ENCODE results near the gene CHMP1A. TPM values are rescaled to one million over a fixed set of nuclear protein-coding genes. Genes with fewer than 3 reads are reported as not detected.

The CHMP1A gene
- total and polyA plus RNA-seq, 4 donors, result 48.0 to 114 (median 84.8) TPM

- Histone ChIP-seq H3K36me3 (ENCODE audit: control insufficient read depth, insufficient read depth, low read length) (peaks cover 2% of the 10 kb centered on the region), H3K4me1 (ENCODE audit: control insufficient read depth, insufficient read depth, low read length) (no peaks in the 10 kb centered on the region), H3K4me3 (ENCODE audit: low read depth, low read length) (no peak overlapping the region), H3K27me3 (ENCODE audit: control insufficient read depth, insufficient read depth, low read length) (peaks cover 8% of the 10 kb centered on the region), H3K27ac (ENCODE audit: low read depth, low read length) (no peak overlapping the region), H3K9me3 (ENCODE audit: control insufficient read depth, insufficient read depth, low read length) (no peaks in the 10 kb centered on the region)
- DNase-seq (ENCODE audit: low read depth in 4 of 6, low spot score in 6 of 6), result no peak
- 84% methylated on average over 19 of the region's 19 CpGs for WGBS (ENCODE audit: insufficient coverage)
Observed at GRCh38 chr16:89633064-89633631, 24.4 kb downstream of the CHMP1A start.

DNA sequence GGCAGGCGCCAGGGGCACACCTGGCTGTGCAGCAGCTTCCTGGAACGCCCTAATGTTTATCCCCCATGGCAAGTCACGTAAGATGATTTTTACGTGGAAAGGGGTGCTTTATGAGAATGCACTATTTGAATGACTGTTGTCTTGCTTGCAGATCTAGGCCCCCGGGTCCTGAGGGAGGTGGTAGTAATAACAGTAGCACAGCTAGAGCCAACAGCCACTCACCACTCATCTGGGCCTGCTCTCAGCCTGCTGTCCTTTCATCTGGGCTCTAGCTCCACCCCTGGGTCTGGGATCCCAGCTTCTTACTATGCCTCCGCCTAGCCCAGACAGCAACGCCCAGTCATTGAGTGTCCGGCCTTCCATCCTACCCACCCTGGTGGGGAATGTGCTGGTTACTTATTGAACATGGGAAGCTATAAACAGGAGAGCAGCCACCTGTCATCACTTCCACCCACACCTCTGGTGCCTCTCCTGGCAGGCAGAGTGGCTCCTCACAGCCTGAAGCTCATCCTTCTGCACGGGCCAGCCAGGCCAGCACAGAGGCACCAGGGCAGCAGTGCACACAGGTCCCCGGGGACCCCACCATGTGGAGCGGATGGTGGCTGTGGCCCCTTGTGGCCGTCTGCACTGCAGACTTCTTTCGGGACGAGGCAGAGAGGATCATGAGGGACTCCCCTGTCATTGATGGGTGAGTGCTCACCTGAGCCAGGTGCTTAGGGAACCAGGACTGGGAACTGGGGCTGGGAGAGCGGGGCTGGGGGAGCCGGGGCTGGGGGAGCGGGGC is 27.5 kb downstream of the CHMP1A start:
- H3K4me1 ChIP-seq (ENCODE audit: control insufficient read depth, insufficient read depth, low read length), result no peaks in the 10 kb centered on the region
- 95% methylated on average over 8 of the region's 17 CpGs for WGBS (ENCODE audit: insufficient coverage)

GRCh38 chr16:89624777-89625761 is 32.4 kb downstream of the CHMP1A start:
- Histone ChIP-seq H3K27me3 (ENCODE audit: control insufficient read depth, insufficient read depth, low read length) (no peaks in the 10 kb centered on the region), H3K4me1 (ENCODE audit: control insufficient read depth, insufficient read depth, low read length) (peaks cover 18% of the 10 kb centered on the region), H3K27ac (ENCODE audit: low read depth, low read length) (no peak overlapping the region), H3K4me3 (ENCODE audit: low read depth, low read length) (no peak overlapping the region), H3K9me3 (ENCODE audit: control insufficient read depth, insufficient read depth, low read length) (no peaks in the 10 kb centered on the region), H3K36me3 (ENCODE audit: control insufficient read depth, insufficient read depth, low read length) (no peaks in the 10 kb centered on the region)
- 78% methylated on average over 11 of the region's 21 CpGs for WGBS (ENCODE audit: insufficient coverage)
- DNase-seq (ENCODE audit: low read depth in 4 of 6, low spot score in 6 of 6), result no peak

More for the DNA sequence above, 27.5 kb downstream of the CHMP1A start:
- no peak overlapping the region for H3K27ac ChIP-seq (ENCODE audit: low read depth, low read length)
- DNase-seq (ENCODE audit: low read depth in 4 of 6, low spot score in 6 of 6), result no peak
- peaks cover 2% of the 10 kb centered on the region for H3K36me3 ChIP-seq (ENCODE audit: control insufficient read depth, insufficient read depth, low read length)
- H3K9me3 ChIP-seq (ENCODE audit: control insufficient read depth, insufficient read depth, low read length), result no peaks in the 10 kb centered on the region
- H3K27me3 ChIP-seq (ENCODE audit: control insufficient read depth, insufficient read depth, low read length), result peaks cover 3% of the 10 kb centered on the region
- no peak overlapping the region for H3K4me3 ChIP-seq (ENCODE audit: low read depth, low read length)

- Histone ChIP-seq H3K27me3 (ENCODE audit: control insufficient read depth, insufficient read depth, low read length) (no peaks in the 10 kb centered on the region), H3K4me1 (ENCODE audit: control insufficient read depth, insufficient read depth, low read length) (peaks cover 18% of the 10 kb centered on the region), H3K4me3 (ENCODE audit: low read depth, low read length) (no peak overlapping the region), H3K36me3 (ENCODE audit: control insufficient read depth, insufficient read depth, low read length) (no peaks in the 10 kb centered on the region), H3K27ac (ENCODE audit: low read depth, low read length) (peak overlapping the region; percentile 18), H3K9me3 (ENCODE audit: control insufficient read depth, insufficient read depth, low read length) (no peaks in the 10 kb centered on the region)
- 28% methylated on average over 20 of the region's 28 CpGs for WGBS (ENCODE audit: insufficient coverage)
- DNase-seq (ENCODE audit: low read depth in 4 of 6, low spot score in 6 of 6), result peak in 1 of 6 donors; percentile 57
Observed at GRCh38 chr16:89623511-89624261, 33.8 kb downstream of the CHMP1A start.

GRCh38 chr16:89621698-89622409 is 35.7 kb downstream of the CHMP1A start:
- 76% methylated on average over 25 of the region's 32 CpGs for whole genome bisulfite sequencing (ENCODE audit: insufficient coverage)
- Histone ChIP-seq H3K27ac (ENCODE audit: low read depth, low read length) (no peak overlapping the region), H3K4me3 (ENCODE audit: low read depth, low read length) (no peak overlapping the region), H3K27me3 (ENCODE audit: control insufficient read depth, insufficient read depth, low read length) (no peaks in the 10 kb centered on the region), H3K36me3 (ENCODE audit: control insufficient read depth, insufficient read depth, low read length) (no peaks in the 10 kb centered on the region), H3K9me3 (ENCODE audit: control insufficient read depth, insufficient read depth, low read length) (no peaks in the 10 kb centered on the region), H3K4me1 (ENCODE audit: control insufficient read depth, insufficient read depth, low read length) (peaks cover 18% of the 10 kb centered on the region)
- DNase-seq (ENCODE audit: low read depth in 4 of 6, low spot score in 6 of 6), result no peak

- Histone ChIP-seq H3K27me3 (ENCODE audit: control insufficient read depth, insufficient read depth, low read length) (no peaks in the 10 kb centered on the region), H3K4me1 (ENCODE audit: control insufficient read depth, insufficient read depth, low read length) (peaks cover 18% of the 10 kb centered on the region), H3K36me3 (ENCODE audit: control insufficient read depth, insufficient read depth, low read length) (no peaks in the 10 kb centered on the region), H3K4me3 (ENCODE audit: low read depth, low read length) (no peak overlapping the region), H3K27ac (ENCODE audit: low read depth, low read length) (no peak overlapping the region), H3K9me3 (ENCODE audit: control insufficient read depth, insufficient read depth, low read length) (no peaks in the 10 kb centered on the region)
- WGBS (ENCODE audit: insufficient coverage), result 67% methylated on average over 18 of the region's 18 CpGs
- no peak for DNase-seq (ENCODE audit: low read depth in 4 of 6, low spot score in 6 of 6)
Observed at GRCh38 chr16:89621136-89621697, 36.3 kb downstream of the CHMP1A start.

GRCh38 chr16:89620406-89620841 is 37.1 kb downstream of the CHMP1A start:
- no peak overlapping the region for H3K27ac ChIP-seq (ENCODE audit: low read depth, low read length)
- no peak overlapping the region for H3K4me3 ChIP-seq (ENCODE audit: low read depth, low read length)
- no peaks in the 10 kb centered on the region for H3K9me3 ChIP-seq (ENCODE audit: control insufficient read depth, insufficient read depth, low read length)
- 77% methylated on average over 10 of the region's 16 CpGs for WGBS (ENCODE audit: insufficient coverage)
- no peak for DNase-seq (ENCODE audit: low read depth in 4 of 6, low spot score in 6 of 6)
- no peaks in the 10 kb centered on the region for H3K27me3 ChIP-seq (ENCODE audit: control insufficient read depth, insufficient read depth, low read length)
- no peaks in the 10 kb centered on the region for H3K36me3 ChIP-seq (ENCODE audit: control insufficient read depth, insufficient read depth, low read length)
- H3K4me1 ChIP-seq (ENCODE audit: control insufficient read depth, insufficient read depth, low read length), result peaks cover 18% of the 10 kb centered on the region

DNA sequence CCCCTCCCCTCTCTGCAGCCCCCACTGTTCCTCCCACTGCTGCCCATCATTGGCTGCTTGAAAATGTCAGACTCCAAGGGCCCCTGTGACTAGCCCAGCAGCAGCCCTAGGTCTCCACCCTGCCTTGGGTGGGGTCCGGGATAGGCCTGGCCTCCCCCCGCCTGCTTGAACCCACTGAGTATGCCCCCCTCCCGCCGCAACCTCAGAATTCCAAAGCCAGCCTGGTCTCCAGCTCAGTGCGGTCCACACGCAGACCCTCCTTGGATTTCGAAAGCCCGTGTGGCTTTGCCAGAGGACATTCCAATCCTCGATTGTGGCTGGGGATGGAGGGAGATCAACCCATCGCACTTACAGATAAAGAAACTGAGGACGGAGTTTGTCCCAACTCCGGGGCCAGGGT is 37.7 kb downstream of the CHMP1A start:
- Histone ChIP-seq H3K27me3 (ENCODE audit: control insufficient read depth, insufficient read depth, low read length) (no peaks in the 10 kb centered on the region), H3K4me1 (ENCODE audit: control insufficient read depth, insufficient read depth, low read length) (peaks cover 18% of the 10 kb centered on the region), H3K4me3 (ENCODE audit: low read depth, low read length) (no peak overlapping the region), H3K27ac (ENCODE audit: low read depth, low read length) (no peak overlapping the region), H3K36me3 (ENCODE audit: control insufficient read depth, insufficient read depth, low read length) (no peaks in the 10 kb centered on the region), H3K9me3 (ENCODE audit: control insufficient read depth, insufficient read depth, low read length) (no peaks in the 10 kb centered on the region)
- 55% methylated on average over 10 of the region's 12 CpGs for WGBS (ENCODE audit: insufficient coverage)
- no peak for DNase-seq (ENCODE audit: low read depth in 4 of 6, low spot score in 6 of 6)
